SU-DHL-6 (cell line): ENCODE data around the gene TRAPPC2.

ENCODE experiments used
- H2AFZ ChIP-seq: fragments of 200-600 bp; sonication (generic); 2 replicates; pipeline ENCODE4 v1.6.1; 2014; ENCODE audit warnings: low read depth, mild to moderate bottlenecking, moderate library complexity, mixed read lengths, antibody characterized with exemption, low read length; ENCODE audit not compliant: severe bottlenecking
- H3F3A ChIP-seq: fragments of 200-600 bp; shearing (Covaris generic); 2 replicates; pipeline ENCODE4 v1.6.0; 2016; ENCODE audit warnings: antibody characterized with exemption, mild to moderate bottlenecking; ENCODE audit not compliant: insufficient read depth
- H3K27ac ChIP-seq: fragments of 200-600 bp; sonication (generic); 2 replicates; pipeline ENCODE4 v1.5.1; 2016; ENCODE audit warnings: low read depth, mild to moderate bottlenecking, low read length, moderate library complexity, mixed read lengths
- H3K27me3 ChIP-seq: fragments of 200-600 bp; sonication (generic), shearing (Covaris generic); 2 replicates; pipeline ENCODE4 v1.6.0; 2014; ENCODE audit warnings: mild to moderate bottlenecking, low read length
- H3K36me3 ChIP-seq: fragments of 200-600 bp; sonication (generic); 2 replicates; pipeline ENCODE4 v1.6.1; 2014; ENCODE audit warnings: mild to moderate bottlenecking, low read length, mixed read lengths
- H3K4me2 ChIP-seq: fragments of 300-600, 200-600 bp; shearing (Covaris generic), sonication (generic); 2 replicates; pipeline ENCODE4 v1.6.0; 2014; ENCODE audit warnings: low read length, low read depth, mild to moderate bottlenecking; ENCODE audit not compliant: poor library complexity, severe bottlenecking
- H3K4me3 ChIP-seq: fragments of 200-600 bp; sonication (generic); 2 replicates; pipeline ENCODE4 v1.5.1; 2014; ENCODE audit warnings: antibody characterized with exemption, low read length, mild to moderate bottlenecking, mixed read lengths; ENCODE audit not compliant: insufficient read depth, poor library complexity, severe bottlenecking
- H3K79me2 ChIP-seq: fragments of 200-600 bp; sonication (generic); 2 replicates; pipeline ENCODE4 v1.6.1; 2014; ENCODE audit warnings: mild to moderate bottlenecking, low read length, moderate library complexity; ENCODE audit not compliant: insufficient read depth
- H3K9ac ChIP-seq: fragments of 200-600 bp; sonication (generic); 2 replicates; pipeline ENCODE4 v1.7.0; 2014; ENCODE audit warnings: mild to moderate bottlenecking, low read length
- H3K9me2 ChIP-seq: fragments of 200-600 bp; sonication (generic); replicated peaks from 2 replicates; pipeline ENCODE4 v1.6.1; 2014; ENCODE audit warnings: low read length; ENCODE audit not compliant: insufficient read depth
- H3K9me3 ChIP-seq: fragments of 200-600 bp; sonication (generic); 2 replicates; pipeline ENCODE4 v1.6.1; 2014; ENCODE audit warnings: low read length, mixed read lengths; ENCODE audit not compliant: insufficient read depth
- H4K20me1 ChIP-seq: fragments of 200-600 bp; sonication (generic); 2 replicates; pipeline ENCODE4 v1.6.1; 2014; ENCODE audit warnings: low read depth, mild to moderate bottlenecking, antibody characterized with exemption, low read length, moderate library complexity, mixed read lengths
- CTCF ChIP-seq: fragments of 200-600 bp; sonication (generic); IDR thresholded peaks from one replicate; pipeline ENCODE4 v1.5.1; 2017; ENCODE audit warnings: antibody characterized with exemption, mild to moderate bottlenecking, low read length, moderate library complexity; ENCODE audit not compliant: insufficient read depth, poor library complexity, severe bottlenecking
- EZH2phosphoT487 ChIP-seq: fragments of 200-600 bp; sonication (generic), shearing (Covaris generic); conservative IDR thresholded peaks from 2 replicates; pipeline ENCODE4 v1.6.1; 2018; ENCODE audit warnings: mild to moderate bottlenecking, antibody characterized with exemption, low read length, moderate library complexity, mixed read lengths

TRAPPC2 gene

GRCh38 chrX:13669246-13669737 lies 65.1 kb downstream of the TRAPPC2 start:
- H2AFZ ChIP-seq = no peak overlapping the region
- no peak overlapping the region for H3K27ac ChIP-seq
- no peaks in the 10 kb centered on the region for H3K9me3 ChIP-seq
- H3K9ac ChIP-seq = no peak overlapping the region
- no peaks in the 10 kb centered on the region for H3K79me2 ChIP-seq
- no peaks in the 10 kb centered on the region for H3F3A ChIP-seq
- no peaks in the 10 kb centered on the region for H4K20me1 ChIP-seq
- H3K27me3 ChIP-seq = no peaks in the 10 kb centered on the region
- no peaks in the 10 kb centered on the region for H3K36me3 ChIP-seq
- TF ChIP-seq CTCF (no peak), EZH2phosphoT487 (no peak)
- no peak overlapping the region for H3K4me3 ChIP-seq
- no peaks in the 10 kb centered on the region for H3K9me2 ChIP-seq
- no peak overlapping the region for H3K4me2 ChIP-seq

- Histone ChIP-seq H3K9me2 (no peaks in the 10 kb centered on the region), H3K9me3 (no peaks in the 10 kb centered on the region), H3K36me3 (no peaks in the 10 kb centered on the region), H3K4me3 (no peak overlapping the region), H3K9ac (no peak overlapping the region), H3K27me3 (no peaks in the 10 kb centered on the region), H2AFZ (no peak overlapping the region), H3K27ac (no peak overlapping the region), H3K4me2 (no peak overlapping the region), H3F3A (no peaks in the 10 kb centered on the region), H4K20me1 (no peaks in the 10 kb centered on the region), H3K79me2 (no peaks in the 10 kb centered on the region)
- TF ChIP-seq CTCF = no peak
- no peak for TF ChIP-seq EZH2phosphoT487
Measured at GRCh38 chrX:13667919-13668318, 66.5 kb downstream of the TRAPPC2 start.

- no peaks in the 10 kb centered on the region for H3K27me3 ChIP-seq
- H4K20me1 ChIP-seq = no peaks in the 10 kb centered on the region
- H3K4me2 ChIP-seq = no peak overlapping the region
- no peak overlapping the region for H3K4me3 ChIP-seq
- TF ChIP-seq EZH2phosphoT487 = no peak
- TF ChIP-seq CTCF = no peak
- no peak overlapping the region for H3K27ac ChIP-seq
- no peaks in the 10 kb centered on the region for H3K9me2 ChIP-seq
- no peak overlapping the region for H3K9ac ChIP-seq
- H2AFZ ChIP-seq = no peak overlapping the region
- H3K79me2 ChIP-seq = no peaks in the 10 kb centered on the region
- H3K36me3 ChIP-seq = no peaks in the 10 kb centered on the region
- no peaks in the 10 kb centered on the region for H3K9me3 ChIP-seq
- no peaks in the 10 kb centered on the region for H3F3A ChIP-seq
Measured at GRCh38 chrX:13666836-13667235, 67.6 kb downstream of the TRAPPC2 start.

- Histone ChIP-seq H3K4me2 (no peak overlapping the region), H3K9ac (no peak overlapping the region), H4K20me1 (no peaks in the 10 kb centered on the region), H3K27me3 (no peaks in the 10 kb centered on the region), H3K9me2 (no peaks in the 10 kb centered on the region), H3K9me3 (no peaks in the 10 kb centered on the region), H3F3A (no peaks in the 10 kb centered on the region), H3K79me2 (no peaks in the 10 kb centered on the region), H2AFZ (no peak overlapping the region), H3K36me3 (0 out of 2 replicates have a peak, but pooled peaks cover 4% of the 10 kb centered on the region), H3K27ac (no peak overlapping the region), H3K4me3 (no peak overlapping the region)
- no peak for TF ChIP-seq CTCF
- TF ChIP-seq EZH2phosphoT487 = no peak
Measured at GRCh38 chrX:13664020-13664419, 70.4 kb downstream of the TRAPPC2 start.
